OCI-LY3 (cell line): ENCODE measurements around the gene ADGRD1.

Experiments
- EZH2phosphoT487 ChIP-seq: fragments of 200-600 bp; shearing (Covaris generic); IDR thresholded peaks from 2 replicates; pipeline ENCODE4 v1.6.1; 2018; ENCODE audit warnings: antibody characterized with exemption, mixed run types, low read depth
- TF ChIP-seq, protein P1 (sequence below): fragments of 200-600, 300-600 bp; sonication (generic); IDR thresholded peaks from 2 replicates; pipeline ENCODE4 v1.5.1; 2014; ENCODE audit warnings: antibody characterized with exemption, low read length, low read depth

GRCh38 chr12:131009595-131010395 lies 56.1 kb downstream of the ADGRD1 start:
- TF ChIP-seq, protein P1, sequence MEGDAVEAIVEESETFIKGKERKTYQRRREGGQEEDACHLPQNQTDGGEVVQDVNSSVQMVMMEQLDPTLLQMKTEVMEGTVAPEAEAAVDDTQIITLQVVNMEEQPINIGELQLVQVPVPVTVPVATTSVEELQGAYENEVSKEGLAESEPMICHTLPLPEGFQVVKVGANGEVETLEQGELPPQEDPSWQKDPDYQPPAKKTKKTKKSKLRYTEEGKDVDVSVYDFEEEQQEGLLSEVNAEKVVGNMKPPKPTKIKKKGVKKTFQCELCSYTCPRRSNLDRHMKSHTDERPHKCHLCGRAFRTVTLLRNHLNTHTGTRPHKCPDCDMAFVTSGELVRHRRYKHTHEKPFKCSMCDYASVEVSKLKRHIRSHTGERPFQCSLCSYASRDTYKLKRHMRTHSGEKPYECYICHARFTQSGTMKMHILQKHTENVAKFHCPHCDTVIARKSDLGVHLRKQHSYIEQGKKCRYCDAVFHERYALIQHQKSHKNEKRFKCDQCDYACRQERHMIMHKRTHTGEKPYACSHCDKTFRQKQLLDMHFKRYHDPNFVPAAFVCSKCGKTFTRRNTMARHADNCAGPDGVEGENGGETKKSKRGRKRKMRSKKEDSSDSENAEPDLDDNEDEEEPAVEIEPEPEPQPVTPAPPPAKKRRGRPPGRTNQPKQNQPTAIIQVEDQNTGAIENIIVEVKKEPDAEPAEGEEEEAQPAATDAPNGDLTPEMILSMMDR: no peak
- TF ChIP-seq EZH2phosphoT487: no peak
